ENCODE data around the gene HSPG2. TPM values are rescaled to one million over a fixed set of nuclear protein-coding genes. Genes with fewer than 3 reads are reported as not detected.

The HSPG2 gene
- total RNA-seq, 5 donors from 2014 or later (not counting 1 experiment from before 2014, with no cell fraction given): 4.4 to 9.3 (median 7.9) TPM

GRCh38 chr1:21851430-21852250 is 85.5 kb downstream of the HSPG2 start:
- Histone ChIP-seq H3K4me1 (ENCODE audit: control insufficient read depth in 1 of 2, extremely low read depth in 1 of 2, insufficient read depth in 2 of 2, low read length in 2 of 2) (peaks cover 0 to 4% of the 10 kb centered on the region in 2 experiments), H3K4me3 (ENCODE audit: control insufficient read depth in 1 of 2, extremely low read depth in 1 of 2, low read length in 1 of 2) (no peak overlapping the region), H3K9me3 (no peaks in the 10 kb centered on the region), H3K27ac (ENCODE audit: low read length) (no peak overlapping the region), H3K27me3 (replicated peaks in 1 of 2; ENCODE audit: control insufficient read depth in 2 of 2, extremely low read depth in 1 of 2, insufficient read depth in 2 of 2, low read length in 1 of 2) (no peaks in the 10 kb centered on the region), H3K36me3 (ENCODE audit: control insufficient read depth in 2 of 2, extremely low read depth in 1 of 2, insufficient read depth in 1 of 2, low read length in 1 of 2) (no peaks in the 10 kb centered on the region)
- POLR2A ChIA-PET: no interaction called here
- 92% methylated on average over 32 of the region's 33 CpGs for WGBS (ENCODE audit: insufficient coverage)
- H3K36me3 Mint-ChIP-seq: no peaks in the 10 kb centered on the region
- peaks cover 0 to 5% (median 2%) of the 10 kb centered on the region in 3 donors for H3K4me1 Mint-ChIP-seq
- CTCF ChIA-PET: no interaction called here
- ATAC-seq (replicated peaks in 1 of 4) (no peak), DNase-seq (no peak)
- no peaks in the 10 kb centered on the region for H3K9me3 Mint-ChIP-seq
- no peak overlapping the region for H3K4me3 Mint-ChIP-seq
- no peaks in the 10 kb centered on the region for H3K27me3 Mint-ChIP-seq
- no peak overlapping the region for H3K27ac Mint-ChIP-seq

GRCh38 chr1:21849909-21850576 is 87.1 kb downstream of the HSPG2 start:
- Histone ChIP-seq H3K27me3 (replicated peaks in 1 of 2; ENCODE audit: control insufficient read depth in 2 of 2, extremely low read depth in 1 of 2, insufficient read depth in 2 of 2, low read length in 1 of 2) (no peaks in the 10 kb centered on the region), H3K36me3 (ENCODE audit: control insufficient read depth in 2 of 2, extremely low read depth in 1 of 2, insufficient read depth in 1 of 2, low read length in 1 of 2) (no peaks in the 10 kb centered on the region), H3K4me3 (ENCODE audit: control insufficient read depth in 1 of 2, extremely low read depth in 1 of 2, low read length in 1 of 2) (no peak overlapping the region), H3K4me1 (ENCODE audit: control insufficient read depth in 1 of 2, extremely low read depth in 1 of 2, insufficient read depth in 2 of 2, low read length in 2 of 2) (peaks cover 0 to 4% of the 10 kb centered on the region in 2 experiments), H3K27ac (ENCODE audit: low read length) (no peak overlapping the region), H3K9me3 (no peaks in the 10 kb centered on the region)
- POLR2A ChIA-PET: no interaction called here
- CTCF ChIA-PET: no interaction called here
- H3K4me1 Mint-ChIP-seq: peaks cover 0 to 5% (median 2%) of the 10 kb centered on the region in 3 donors
- H3K36me3 Mint-ChIP-seq: no peaks in the 10 kb centered on the region
- ATAC-seq (replicated peaks in 1 of 4): no peak
- no peak overlapping the region for H3K4me3 Mint-ChIP-seq
- H3K9me3 Mint-ChIP-seq: no peaks in the 10 kb centered on the region
- no peaks in the 10 kb centered on the region for H3K27me3 Mint-ChIP-seq
- no peak overlapping the region for H3K27ac Mint-ChIP-seq
- no peak for DNase-seq
- 90% methylated on average over 30 of the region's 30 CpGs for WGBS (ENCODE audit: insufficient coverage)

GRCh38 chr1:21848524-21849174 is 88.5 kb downstream of the HSPG2 start:
- H3K4me3 ChIP-seq (ENCODE audit: control insufficient read depth in 1 of 2, extremely low read depth in 1 of 2, low read length in 1 of 2): no peak overlapping the region
- ChIA-PET CTCF (no interaction called here), POLR2A (no interaction called here)

GRCh38 chr1:21847223-21848205 is 89.6 kb downstream of the HSPG2 start:
- no peak overlapping the region for H3K27ac Mint-ChIP-seq
- Histone ChIP-seq H3K4me3 (ENCODE audit: control insufficient read depth in 1 of 2, extremely low read depth in 1 of 2, low read length in 1 of 2) (no peak overlapping the region), H3K27me3 (replicated peaks in 1 of 2; ENCODE audit: control insufficient read depth in 2 of 2, extremely low read depth in 1 of 2, insufficient read depth in 2 of 2, low read length in 1 of 2) (peaks cover 0 to 2% of the 10 kb centered on the region in 2 experiments), H3K36me3 (ENCODE audit: control insufficient read depth in 2 of 2, extremely low read depth in 1 of 2, insufficient read depth in 1 of 2, low read length in 1 of 2) (no peaks in the 10 kb centered on the region), H3K4me1 (ENCODE audit: control insufficient read depth in 1 of 2, extremely low read depth in 1 of 2, insufficient read depth in 2 of 2, low read length in 2 of 2) (peaks cover 0 to 3% of the 10 kb centered on the region in 2 experiments), H3K27ac (ENCODE audit: low read length) (no peak overlapping the region), H3K9me3 (no peaks in the 10 kb centered on the region)
- ATAC-seq (replicated peaks in 1 of 4): no peak
- H3K4me1 Mint-ChIP-seq: peaks cover 0 to 2% (median 2%) of the 10 kb centered on the region in 3 donors
- no peaks in the 10 kb centered on the region for H3K9me3 Mint-ChIP-seq
- ChIA-PET POLR2A (no interaction called here), CTCF (no interaction called here)
- no peak for DNase-seq
- 92% methylated on average over 45 of the region's 47 CpGs for WGBS (ENCODE audit: insufficient coverage)
- H3K4me3 Mint-ChIP-seq: no peak overlapping the region
- H3K27me3 Mint-ChIP-seq: no peaks in the 10 kb centered on the region
- H3K36me3 Mint-ChIP-seq: no peaks in the 10 kb centered on the region

More at GRCh38 chr1:21848524-21849174, 88.5 kb downstream of the HSPG2 start:
- H3K4me1 ChIP-seq (ENCODE audit: control insufficient read depth in 1 of 2, extremely low read depth in 1 of 2, insufficient read depth in 2 of 2, low read length in 2 of 2): peaks cover 0 to 4% of the 10 kb centered on the region in 2 experiments
- Mint-ChIP-seq H3K27ac (no peak overlapping the region), H3K4me3 (no peak overlapping the region), H3K4me1 (peaks cover 0 to 5% (median 2%) of the 10 kb centered on the region in 3 donors), H3K36me3 (no peaks in the 10 kb centered on the region), H3K9me3 (no peaks in the 10 kb centered on the region), H3K27me3 (no peaks in the 10 kb centered on the region)
- no peaks in the 10 kb centered on the region for H3K27me3 ChIP-seq (replicated peaks in 1 of 2; ENCODE audit: control insufficient read depth in 2 of 2, extremely low read depth in 1 of 2, insufficient read depth in 2 of 2, low read length in 1 of 2)
- H3K9me3 ChIP-seq: no peaks in the 10 kb centered on the region
- ATAC-seq (replicated peaks in 1 of 4) (no peak), DNase-seq (no peak)
- WGBS (ENCODE audit: insufficient coverage): 89% methylated on average over 10 of the region's 17 CpGs
- no peak overlapping the region for H3K27ac ChIP-seq (ENCODE audit: low read length)
- H3K36me3 ChIP-seq (ENCODE audit: control insufficient read depth in 2 of 2, extremely low read depth in 1 of 2, insufficient read depth in 1 of 2, low read length in 1 of 2): no peaks in the 10 kb centered on the region

GRCh38 chr1:21845646-21846641 is 91.2 kb downstream of the HSPG2 start:
- H3K27me3 Mint-ChIP-seq: no peaks in the 10 kb centered on the region
- H3K4me1 Mint-ChIP-seq: no peaks in the 10 kb centered on the region
- ATAC-seq (replicated peaks in 1 of 4) (no peak), DNase-seq (no peak)
- no peak overlapping the region for H3K4me3 Mint-ChIP-seq
- H3K27ac Mint-ChIP-seq: no peak overlapping the region
- H3K9me3 Mint-ChIP-seq: no peaks in the 10 kb centered on the region
- WGBS (ENCODE audit: insufficient coverage): 86% methylated on average over 27 of the region's 33 CpGs
- H3K36me3 Mint-ChIP-seq: no peaks in the 10 kb centered on the region
- Histone ChIP-seq H3K27ac (ENCODE audit: low read length) (no peak overlapping the region), H3K36me3 (ENCODE audit: control insufficient read depth in 2 of 2, extremely low read depth in 1 of 2, insufficient read depth in 1 of 2, low read length in 1 of 2) (no peaks in the 10 kb centered on the region), H3K27me3 (replicated peaks in 1 of 2; ENCODE audit: control insufficient read depth in 2 of 2, extremely low read depth in 1 of 2, insufficient read depth in 2 of 2, low read length in 1 of 2) (peaks cover 0 to 5% of the 10 kb centered on the region in 2 experiments), H3K4me3 (ENCODE audit: control insufficient read depth in 1 of 2, extremely low read depth in 1 of 2, low read length in 1 of 2) (no peak overlapping the region), H3K4me1 (ENCODE audit: control insufficient read depth in 1 of 2, extremely low read depth in 1 of 2, insufficient read depth in 2 of 2, low read length in 2 of 2) (no peaks in the 10 kb centered on the region), H3K9me3 (no peaks in the 10 kb centered on the region)
- ChIA-PET CTCF (no interaction called here), POLR2A (no interaction called here)

Data from T-cell (primary cell).